ENCODE data around the gene DENND4A.

DNA sequence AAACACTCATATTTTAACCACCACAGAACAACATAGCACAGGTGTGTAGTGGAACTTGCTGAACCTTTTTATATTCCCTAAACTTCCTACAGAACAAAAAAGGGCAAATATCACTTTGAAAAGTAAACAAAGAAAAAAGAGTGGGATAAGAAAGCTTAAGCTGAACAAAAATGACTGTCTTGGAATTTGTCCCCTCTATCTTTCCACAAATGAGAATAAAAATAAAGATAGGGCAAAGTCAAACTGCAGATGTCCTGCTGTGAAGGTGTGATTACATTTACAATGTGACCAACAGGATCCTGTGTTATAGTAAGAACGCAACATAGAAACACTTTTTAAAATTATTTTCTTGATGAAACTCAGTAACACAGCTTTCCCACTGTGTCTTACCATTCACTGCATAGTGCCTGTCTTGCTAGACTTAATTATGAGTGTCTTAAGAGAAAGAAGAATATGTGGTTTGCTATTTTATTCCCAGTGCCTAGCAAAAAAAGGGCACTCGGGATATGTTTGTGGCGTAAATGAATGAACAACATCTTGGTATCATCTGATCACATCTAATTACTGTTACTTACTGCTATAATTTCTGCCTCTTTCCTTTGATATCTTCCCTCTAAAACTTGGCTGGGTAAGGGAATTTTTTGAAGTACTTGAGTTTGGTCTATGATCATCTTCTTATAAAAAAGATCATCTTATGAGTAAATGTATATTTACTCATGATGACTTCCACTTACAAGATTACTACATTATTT is 67.5 kb downstream of the DENND4A start:
- TF ChIP-seq EZH2 (IDR thresholded peaks at IDR 0.05; ENCODE audit: insufficient read depth, poor library complexity, severe bottlenecking) (no peak), EZH2phosphoT487 (IDR thresholded peaks at IDR 0.05; ENCODE audit: insufficient read depth, low read depth) (no peak)

Data from GM23248 (cell line).